Measurements from ENCODE around the gene SIM2. TPM values are rescaled to one million over a fixed set of nuclear protein-coding genes. Genes with fewer than 3 reads are reported as not detected.

SIM2 gene
- total RNA-seq, 4 donors from 2014 or later: 0.36 TPM; not detected in 3

DNA sequence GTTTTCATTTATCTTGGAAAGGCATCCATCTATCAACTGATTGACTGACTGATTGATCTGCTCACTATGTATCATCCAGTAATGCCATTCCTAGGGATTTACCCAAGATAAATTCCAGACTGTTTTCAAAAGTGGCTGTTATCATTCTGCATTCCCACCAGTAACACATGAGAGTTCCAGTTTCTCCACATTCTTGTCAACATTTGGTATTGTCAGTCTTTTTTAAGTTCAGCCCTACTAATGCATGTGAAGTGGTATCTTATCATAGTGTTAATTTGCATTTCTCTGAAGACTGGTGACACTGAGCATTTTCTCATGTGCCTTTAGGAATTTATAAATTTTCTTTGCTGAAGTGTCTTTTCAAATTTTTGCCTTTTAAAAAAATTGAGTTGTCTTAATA is 99.6 kb downstream of the SIM2 start:
- no peak for DNase-seq (ENCODE audit: low spot score in 2 of 2)
- intact Hi-C loops (cut with DNase I; ENCODE audit: low total_unique reads): no loop called here

More for the DNA sequence above, 99.6 kb downstream of the SIM2 start:
- no peak overlapping the region for H3K4me3 ChIP-seq (ENCODE audit: low read depth, poor library complexity, severe bottlenecking)
- TF ChIP-seq, protein P1, sequence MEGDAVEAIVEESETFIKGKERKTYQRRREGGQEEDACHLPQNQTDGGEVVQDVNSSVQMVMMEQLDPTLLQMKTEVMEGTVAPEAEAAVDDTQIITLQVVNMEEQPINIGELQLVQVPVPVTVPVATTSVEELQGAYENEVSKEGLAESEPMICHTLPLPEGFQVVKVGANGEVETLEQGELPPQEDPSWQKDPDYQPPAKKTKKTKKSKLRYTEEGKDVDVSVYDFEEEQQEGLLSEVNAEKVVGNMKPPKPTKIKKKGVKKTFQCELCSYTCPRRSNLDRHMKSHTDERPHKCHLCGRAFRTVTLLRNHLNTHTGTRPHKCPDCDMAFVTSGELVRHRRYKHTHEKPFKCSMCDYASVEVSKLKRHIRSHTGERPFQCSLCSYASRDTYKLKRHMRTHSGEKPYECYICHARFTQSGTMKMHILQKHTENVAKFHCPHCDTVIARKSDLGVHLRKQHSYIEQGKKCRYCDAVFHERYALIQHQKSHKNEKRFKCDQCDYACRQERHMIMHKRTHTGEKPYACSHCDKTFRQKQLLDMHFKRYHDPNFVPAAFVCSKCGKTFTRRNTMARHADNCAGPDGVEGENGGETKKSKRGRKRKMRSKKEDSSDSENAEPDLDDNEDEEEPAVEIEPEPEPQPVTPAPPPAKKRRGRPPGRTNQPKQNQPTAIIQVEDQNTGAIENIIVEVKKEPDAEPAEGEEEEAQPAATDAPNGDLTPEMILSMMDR (IDR thresholded peaks at IDR 0.05): no peak
- no peak for TF ChIP-seq POLR2A (IDR thresholded peaks at IDR 0.05)

Other genes starting within 250 kb of the SIM2 start
- under 1 TPM in 1 of 4 donors, not detected in 3; 0.13 TPM for gene CLDN14, start 219.0 kb upstream of the SIM2 start, total RNA-seq

All from lower leg skin (tissue), 4 donors.